Stimulated activated CD4-positive, alpha-beta T cell treated with anti-CD3 and anti-CD28 coated beads, Interleukin-1b, Interleukin-23, amount 100 ng/mL, for 1 hour (primary cell): ENCODE results near the gene WAPL.

ENCODE experiments used
- DNase-seq, 2 donors: peaks; one replicate each; pipeline ENCODE4 v3.0.0-alpha.2; 2020; ENCODE audit warnings: low read depth in 2 of 2

The WAPL gene

DNA sequence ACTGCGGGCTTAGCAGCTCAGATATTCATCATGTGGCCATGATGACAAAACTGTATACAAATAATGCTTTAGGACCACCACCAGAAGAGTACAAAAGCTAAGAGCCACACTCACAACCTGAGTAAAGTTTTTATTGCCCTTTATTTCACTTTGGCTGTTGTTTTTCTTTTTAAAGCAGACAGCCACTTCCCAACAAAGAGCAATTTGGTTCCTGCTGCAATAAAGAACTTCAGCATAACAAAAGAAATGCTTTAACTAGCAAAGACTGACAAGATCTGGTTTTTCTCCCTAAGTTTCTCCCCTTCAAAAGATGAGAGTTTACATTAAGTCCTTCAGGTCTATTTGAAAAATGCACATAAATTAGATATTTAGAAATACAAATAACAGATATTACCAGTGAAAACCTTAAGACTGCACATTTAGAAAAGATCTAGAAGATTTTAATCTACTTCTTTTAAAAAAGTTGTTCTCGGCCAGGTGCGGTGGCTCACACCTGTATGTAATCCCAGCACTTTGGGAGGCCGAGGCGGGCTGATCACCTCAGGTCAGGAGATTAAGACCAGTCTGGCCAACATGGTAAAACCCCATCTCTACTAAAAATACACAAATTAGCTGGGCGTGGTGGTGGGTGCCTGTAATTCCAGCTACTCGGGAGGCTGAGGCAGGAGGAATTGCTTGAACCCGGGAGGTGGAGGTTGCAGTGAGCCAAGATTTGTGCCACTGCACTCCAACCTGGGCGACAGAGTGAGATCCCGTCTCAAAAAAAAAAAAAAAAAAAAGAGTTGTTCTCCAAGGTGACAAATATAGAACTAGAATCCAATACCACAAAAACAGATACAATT, 59.4 kb downstream of the WAPL start:
- no peak for DNase-seq

- no peak for DNase-seq
Measured at GRCh38 chr10:86451604-86451960, 70.0 kb downstream of the WAPL start.

DNA sequence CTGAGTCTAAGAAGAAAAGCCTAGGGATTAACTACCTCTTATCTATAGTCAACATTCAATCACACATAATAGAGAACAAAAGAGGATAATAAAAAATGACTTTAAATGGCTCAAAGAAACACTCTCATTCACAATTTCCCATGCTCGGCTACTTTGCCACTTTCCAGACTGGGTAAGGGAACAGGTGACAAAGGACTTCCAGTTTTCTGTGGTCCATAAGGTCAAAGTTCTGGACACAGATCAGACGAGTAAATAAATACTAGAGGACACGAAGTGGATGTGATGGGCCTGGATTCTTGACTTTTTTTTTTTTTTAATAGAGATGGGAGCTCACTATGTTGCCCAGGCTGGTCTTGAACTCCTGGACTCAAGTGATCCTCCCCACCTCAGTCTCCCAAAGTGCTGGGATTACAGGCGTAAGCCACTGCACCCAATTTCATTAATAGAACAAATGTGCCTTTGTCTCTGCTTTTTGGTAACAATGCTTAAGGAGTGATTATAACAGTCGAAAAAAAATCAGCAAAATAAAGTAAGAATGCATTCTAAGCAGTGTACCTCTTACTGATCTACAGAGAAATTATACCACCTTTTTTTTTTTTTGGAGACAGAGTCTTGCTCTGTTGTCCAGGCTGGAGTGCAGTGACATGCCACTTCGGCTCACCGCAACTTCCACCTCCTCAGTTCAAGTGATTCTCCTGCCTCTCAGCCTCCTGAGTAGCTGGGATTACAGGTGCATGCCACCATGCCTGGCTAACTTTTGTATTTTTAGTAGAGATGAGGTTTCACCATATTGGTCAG, 70.6 kb downstream of the WAPL start:
- no peak for DNase-seq

DNA sequence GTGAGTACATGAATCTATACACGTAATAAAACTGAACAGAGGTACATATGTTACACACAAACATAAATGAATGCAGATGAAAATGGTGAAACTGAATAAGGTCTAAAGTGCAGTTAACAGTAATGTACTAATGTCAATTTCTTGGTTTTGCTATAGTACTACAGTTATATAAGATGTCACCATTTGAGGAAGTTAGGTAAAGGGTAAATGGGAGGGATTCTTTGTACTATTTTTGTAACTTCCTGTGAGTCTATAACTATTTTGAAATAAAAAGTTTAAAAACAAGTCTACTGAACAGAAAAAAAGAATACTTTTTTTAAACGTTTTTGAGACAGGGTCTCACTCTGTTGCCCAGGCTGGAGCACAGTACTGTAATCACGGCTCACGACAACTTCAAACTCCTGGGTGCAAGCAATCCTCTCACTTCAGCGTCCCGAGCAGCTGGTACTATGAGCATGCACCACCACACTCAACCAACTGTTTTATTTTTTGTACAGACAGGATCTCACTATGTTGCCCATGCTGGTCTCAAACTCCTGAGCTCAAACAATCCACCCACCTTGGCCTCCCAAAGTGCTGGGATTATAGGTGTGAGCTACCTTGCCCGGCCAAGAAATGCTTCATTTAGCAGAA, 71.5 kb downstream of the WAPL start:
- DNase-seq = no peak

DNA sequence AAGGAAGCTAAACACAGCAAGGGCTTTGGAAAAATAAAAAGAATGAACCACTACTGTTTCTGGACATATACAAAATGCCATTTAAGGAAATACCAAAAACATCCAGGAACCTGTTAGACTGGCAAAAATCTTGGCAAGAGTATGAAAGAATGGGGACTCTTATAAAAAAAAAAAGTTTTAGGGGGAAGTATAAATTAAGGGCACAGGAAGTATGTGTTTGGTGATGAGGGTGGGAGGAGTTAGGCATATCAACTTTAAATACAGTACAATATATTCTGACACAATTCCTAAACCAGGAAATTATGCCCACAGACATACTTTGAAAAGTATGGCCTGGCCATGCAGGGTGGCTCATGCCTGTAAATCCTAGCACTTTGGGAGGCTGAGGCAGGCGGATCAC, 74.2 kb downstream of the WAPL start:
- no peak for DNase-seq

GRCh38 chr10:86446987-86447386, 74.6 kb downstream of the WAPL start:
- no peak for DNase-seq

GRCh38 chr10:86446440-86446839, 75.2 kb downstream of the WAPL start:
- no peak for DNase-seq

GRCh38 chr10:86443936-86444335, 77.7 kb downstream of the WAPL start:
- DNase-seq = no peak

GRCh38 chr10:86443069-86443468, 78.5 kb downstream of the WAPL start:
- no peak for DNase-seq

GRCh38 chr10:86440874-86441843, 80.4 kb downstream of the WAPL start:
- DNase-seq = no peak

DNA sequence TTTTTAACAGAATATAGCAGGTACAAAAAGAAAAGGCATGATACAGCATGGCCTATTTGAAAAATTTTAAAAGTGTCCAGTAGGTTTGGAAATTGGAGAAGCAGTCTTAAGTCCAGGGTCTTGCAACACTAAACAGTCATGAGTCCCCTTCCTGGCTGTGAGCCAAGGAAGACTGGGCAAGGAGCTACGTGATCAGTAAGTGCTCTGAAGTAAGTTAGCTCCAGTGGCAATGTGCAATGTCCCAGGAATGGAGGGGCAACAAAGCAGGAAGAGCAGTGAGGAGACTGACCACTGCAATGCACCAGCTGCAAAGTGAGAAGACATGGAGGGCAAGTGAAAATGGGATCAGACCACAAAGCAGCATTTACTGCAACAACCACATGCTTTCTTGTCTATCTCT, 82.0 kb downstream of the WAPL start:
- DNase-seq = no peak

GRCh38 chr10:86438091-86438749, 83.4 kb downstream of the WAPL start:
- no peak for DNase-seq

- DNase-seq = no peak
Measured at GRCh38 chr10:86437447-86437846, 84.1 kb downstream of the WAPL start.

DNA sequence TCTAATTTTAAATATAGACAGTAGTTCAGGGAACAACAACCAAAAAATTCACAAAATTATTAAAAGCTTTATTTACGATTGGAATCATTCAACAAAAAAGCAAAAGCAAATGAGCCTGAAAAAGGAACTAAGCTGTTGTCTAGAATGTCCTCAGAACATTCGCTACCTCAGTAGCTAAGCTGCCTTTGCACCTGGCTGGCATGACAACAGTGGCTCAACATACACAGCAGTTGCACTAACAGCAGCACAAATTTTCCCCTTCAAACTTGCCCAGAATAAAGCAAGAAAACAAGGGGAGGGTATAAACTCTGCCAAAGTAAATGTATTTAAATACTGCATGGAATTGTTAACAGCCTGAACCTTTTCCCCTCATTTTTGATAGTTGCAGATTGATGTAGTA, 84.6 kb downstream of the WAPL start:
- no peak for DNase-seq

DNA sequence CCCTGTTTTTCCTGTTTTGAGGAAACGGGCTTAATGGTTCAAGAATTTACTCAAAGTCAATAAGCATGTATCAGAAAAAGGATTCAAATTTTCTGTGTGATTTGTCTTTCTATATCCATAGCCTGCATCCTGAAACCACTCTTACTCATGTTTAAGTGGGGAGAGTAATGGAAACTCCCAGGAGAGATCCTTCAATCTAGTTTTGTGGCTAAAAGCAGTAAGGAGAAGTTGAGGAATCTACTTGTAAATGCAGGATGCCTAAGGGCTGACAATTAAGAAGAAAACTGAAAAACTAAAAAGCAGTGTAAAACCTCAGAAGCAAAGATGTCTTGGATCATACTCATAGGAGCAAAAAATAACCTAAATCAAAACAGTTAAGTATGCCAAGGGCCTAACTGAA, 86.9 kb downstream of the WAPL start:
- no peak for DNase-seq

- no peak for DNase-seq
Measured at GRCh38 chr10:86423739-86424138, 97.9 kb downstream of the WAPL start.

- DNase-seq = no peak
Measured at GRCh38 chr10:86419101-86419500, 102.5 kb downstream of the WAPL start.

- no peak for DNase-seq
Measured at GRCh38 chr10:86415583-86415982, 106.0 kb downstream of the WAPL start.

- DNase-seq = no peak
Measured at GRCh38 chr10:86415116-86415515, 106.5 kb downstream of the WAPL start.

DNA sequence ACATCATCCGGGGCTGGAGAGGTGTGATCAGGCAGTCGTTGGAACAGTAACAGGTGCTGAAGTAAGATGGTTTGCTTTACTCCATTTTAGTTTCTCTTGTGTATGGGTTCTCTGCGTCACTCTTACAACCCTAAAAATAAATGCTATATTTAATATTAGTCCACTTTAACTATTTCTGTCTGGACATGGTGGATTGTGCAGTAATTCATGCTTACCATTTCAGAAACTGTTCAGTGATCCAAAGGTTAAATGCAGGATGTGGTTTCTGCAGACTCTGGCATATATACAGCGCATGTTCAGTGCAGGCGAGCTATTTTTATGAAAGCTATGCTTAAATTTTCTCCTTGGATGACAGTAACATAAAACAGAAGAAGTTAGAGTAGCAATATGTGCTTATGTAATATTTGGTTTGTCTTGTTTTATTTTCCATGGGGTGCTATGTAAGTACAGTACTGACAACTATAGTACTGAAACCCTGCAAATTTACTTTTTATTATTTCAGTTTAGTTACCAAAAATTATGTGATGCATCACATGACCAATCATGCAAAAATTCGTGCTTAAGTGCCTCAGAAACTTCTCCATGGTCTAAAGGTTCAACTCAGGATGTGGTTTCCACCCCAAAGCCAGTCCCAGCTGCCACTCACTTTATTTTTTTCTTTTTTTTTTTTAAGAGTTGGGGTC, 108.4 kb downstream of the WAPL start:
- no peak for DNase-seq
